Stimulated activated CD4-positive, alpha-beta T cell treated with anti-CD3 and anti-CD28 coated beads, Interleukin-4, amount 100 ng/mL, for 48 hours (primary cell): Measurements from ENCODE around the gene SH3BP2.

Experiments
- DNase-seq, 2 donors: peaks; one replicate each; pipeline ENCODE4 v3.0.0-alpha.2; 2020; ENCODE audit warnings: low read depth in 2 of 2

The SH3BP2 gene

GRCh38 chr4:2850966-2851798, 58.3 kb downstream of the SH3BP2 start:
- DNase-seq = no peak

- DNase-seq = no peak
Measured at GRCh38 chr4:2852481-2852921, 59.6 kb downstream of the SH3BP2 start.

- DNase-seq = no peak
Measured at GRCh38 chr4:2855584-2855983, 62.7 kb downstream of the SH3BP2 start.

GRCh38 chr4:2856266-2856665, 63.4 kb downstream of the SH3BP2 start:
- no peak for DNase-seq

DNA sequence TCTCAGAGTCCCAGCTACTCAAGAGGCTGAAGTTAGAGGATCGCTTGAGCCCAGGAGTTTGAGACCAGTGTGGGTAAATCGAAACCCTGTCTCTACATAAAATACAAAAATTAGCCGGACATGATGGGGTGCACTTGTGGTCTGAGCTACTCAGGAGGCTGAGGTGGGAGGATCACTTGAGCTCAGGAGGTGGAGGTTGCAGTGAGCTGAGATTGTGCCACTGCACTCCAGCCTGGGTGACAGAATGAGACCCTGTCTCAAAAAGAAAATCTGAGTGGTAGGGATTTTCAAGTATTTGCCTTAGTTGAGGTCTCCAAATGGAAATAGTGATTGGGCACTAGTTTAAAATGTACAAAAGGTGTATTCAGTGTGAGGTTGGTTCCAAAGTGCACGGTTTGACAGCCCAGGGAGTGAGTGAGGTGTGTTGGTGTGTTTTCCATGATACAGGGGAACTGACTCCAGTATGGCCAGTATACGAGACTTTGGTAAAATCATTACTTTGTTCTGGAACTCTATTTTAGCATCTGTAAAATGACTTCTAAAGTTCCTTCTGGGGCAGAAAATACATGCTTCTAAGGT, 64.6 kb downstream of the SH3BP2 start:
- no peak for DNase-seq

GRCh38 chr4:2858451-2859217, 65.7 kb downstream of the SH3BP2 start:
- no peak for DNase-seq

DNA sequence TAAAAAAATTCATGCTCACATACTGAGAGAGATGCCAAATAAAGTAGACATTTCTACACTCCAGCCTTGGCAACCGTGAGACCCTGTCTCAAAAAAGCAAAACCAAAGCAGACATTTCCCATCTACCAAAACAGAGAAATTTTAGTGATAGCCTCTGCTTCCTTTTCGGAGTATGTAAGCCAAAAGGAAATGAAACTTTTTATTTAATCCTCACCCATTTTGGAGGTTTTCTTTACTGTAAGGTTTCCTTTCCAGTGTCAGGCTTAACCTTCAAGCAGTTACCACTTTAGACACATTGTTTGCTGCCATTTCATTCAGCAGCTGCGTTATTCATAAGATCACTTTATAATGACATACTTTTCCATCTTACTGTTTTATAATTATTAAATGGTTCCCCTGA, 66.6 kb downstream of the SH3BP2 start:
- DNase-seq = no peak

- DNase-seq = no peak
Measured at GRCh38 chr4:2860391-2861348, 67.8 kb downstream of the SH3BP2 start.

- no peak for DNase-seq
Measured at GRCh38 chr4:2861631-2862436, 68.9 kb downstream of the SH3BP2 start.

DNA sequence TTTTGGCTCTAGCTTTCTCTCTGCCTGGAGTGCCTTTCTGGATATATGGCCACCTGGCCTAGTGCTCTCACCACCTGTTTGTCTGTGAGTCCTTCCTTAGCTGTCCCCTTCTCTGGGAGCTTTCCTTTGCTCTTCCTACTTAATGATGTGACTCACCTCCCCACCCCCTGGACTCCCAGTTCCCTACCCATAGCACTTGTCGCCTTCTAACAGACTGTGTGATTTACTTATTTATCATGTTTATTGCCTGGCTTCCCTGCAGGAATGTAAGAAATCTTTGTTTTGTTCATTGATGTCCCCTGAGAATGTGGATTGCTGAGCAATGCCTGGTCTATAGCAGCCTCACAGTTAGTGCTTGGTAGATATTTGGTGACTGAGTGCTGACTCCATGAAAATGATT, 69.6 kb downstream of the SH3BP2 start:
- DNase-seq = no peak

GRCh38 chr4:2863649-2864048, 70.8 kb downstream of the SH3BP2 start:
- DNase-seq = no peak

- DNase-seq = no peak
Measured at GRCh38 chr4:2865196-2865780, 72.4 kb downstream of the SH3BP2 start.

- no peak for DNase-seq
Measured at GRCh38 chr4:2866160-2866861, 73.4 kb downstream of the SH3BP2 start.

DNA sequence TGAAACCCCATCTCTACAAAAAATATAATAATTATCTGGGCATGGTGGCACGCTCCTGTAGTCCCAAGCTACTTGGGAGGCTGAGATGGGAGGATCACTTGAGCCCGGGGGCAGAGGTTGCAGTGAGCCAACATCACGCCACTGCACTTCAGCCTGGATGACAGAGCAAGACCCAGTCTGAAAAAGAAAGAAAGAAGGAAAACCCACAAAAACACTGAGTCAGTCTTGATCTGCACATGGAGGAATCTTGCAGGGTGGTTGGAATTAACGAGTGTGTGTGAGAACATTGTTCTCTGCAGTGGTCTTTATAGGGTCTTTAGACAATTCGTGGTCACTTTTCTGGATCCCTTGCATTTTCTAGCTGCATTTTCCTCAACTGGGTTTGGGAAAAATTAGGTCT, 74.0 kb downstream of the SH3BP2 start:
- DNase-seq = no peak

GRCh38 chr4:2867758-2868491, 75.0 kb downstream of the SH3BP2 start:
- DNase-seq = no peak

GRCh38 chr4:2868877-2869487, 76.1 kb downstream of the SH3BP2 start:
- DNase-seq = no peak

DNA sequence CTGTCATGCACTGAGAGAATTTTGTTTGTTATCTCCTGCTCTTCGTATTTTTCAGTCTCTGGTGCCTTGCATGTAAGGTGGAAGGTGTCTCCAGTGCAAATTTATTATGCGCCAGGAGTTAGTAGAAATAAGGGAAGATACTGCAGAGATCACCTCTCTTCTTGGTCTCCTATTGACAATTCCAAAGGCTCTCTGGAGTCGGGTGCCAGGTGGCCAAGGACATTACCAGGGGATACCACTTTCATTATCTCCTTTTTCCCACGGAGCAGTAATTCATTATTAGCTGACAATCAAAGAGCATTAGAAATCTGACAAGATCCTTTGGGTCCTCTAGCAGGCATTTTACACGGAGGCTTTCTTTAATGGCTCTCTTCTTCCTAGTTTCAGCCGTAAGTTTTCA, 76.8 kb downstream of the SH3BP2 start:
- DNase-seq = no peak

GRCh38 chr4:2870082-2870481, 77.2 kb downstream of the SH3BP2 start:
- DNase-seq = no peak

DNA sequence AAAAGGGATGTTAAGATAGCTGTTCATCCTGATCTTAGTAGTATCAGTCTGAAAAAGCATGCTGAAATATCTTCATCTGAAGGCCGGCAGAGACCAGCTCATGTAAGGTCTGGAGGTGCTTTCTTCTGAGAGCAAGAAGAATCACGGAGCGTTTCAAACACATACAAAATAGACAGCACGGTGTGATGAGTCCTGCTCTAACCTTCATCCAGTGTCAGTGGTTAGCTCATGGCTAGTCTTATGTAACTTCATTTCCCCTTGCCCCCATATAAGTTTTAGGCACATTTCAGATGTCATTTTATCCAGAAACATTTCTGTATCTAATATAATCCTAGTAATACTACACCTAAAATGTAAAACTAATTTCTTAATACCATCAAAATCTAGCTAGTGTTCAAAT, 78.6 kb downstream of the SH3BP2 start:
- DNase-seq = no peak
